Measurements from ENCODE around the gene EVI5L. TPM values are rescaled to one million over a fixed set of nuclear protein-coding genes. Genes with fewer than 3 reads are reported as not detected.

The EVI5L gene
- total RNA-seq, 1 experiment from 2014 or later: 6.8 TPM

DNA sequence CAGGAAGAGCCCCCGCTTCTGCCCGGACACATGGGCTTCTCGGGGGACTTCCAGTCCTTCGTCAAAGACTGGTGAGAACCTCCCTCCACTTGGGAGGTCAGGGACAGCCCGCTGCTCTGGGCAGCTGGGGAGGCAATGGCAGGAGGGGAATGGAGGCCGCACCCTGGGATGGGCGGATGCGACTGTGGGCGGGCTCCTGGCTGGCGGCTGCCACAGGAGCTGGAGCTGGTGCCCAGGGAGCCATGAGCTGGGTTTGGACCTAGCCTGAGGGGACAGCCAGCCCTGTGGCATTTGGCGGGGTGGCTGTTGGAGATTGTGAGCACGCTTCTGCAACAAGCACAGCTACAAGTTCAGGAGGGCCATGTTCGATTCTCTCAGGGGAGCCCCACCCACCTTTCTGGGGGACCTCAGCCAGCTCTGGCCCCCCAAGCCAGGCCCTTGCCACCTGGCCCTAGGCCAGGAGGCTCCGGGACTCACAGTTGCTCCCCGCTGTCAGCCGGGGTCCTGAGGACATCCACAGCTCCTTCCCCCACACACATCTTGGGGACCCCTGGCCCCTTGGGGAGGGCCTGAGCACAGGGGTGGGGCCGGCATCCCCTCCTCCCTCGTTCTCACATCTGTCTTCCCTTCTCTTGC is 81.6 kb downstream of the EVI5L start:
- DNase-seq (ENCODE audit: low read depth): no peak

DNA sequence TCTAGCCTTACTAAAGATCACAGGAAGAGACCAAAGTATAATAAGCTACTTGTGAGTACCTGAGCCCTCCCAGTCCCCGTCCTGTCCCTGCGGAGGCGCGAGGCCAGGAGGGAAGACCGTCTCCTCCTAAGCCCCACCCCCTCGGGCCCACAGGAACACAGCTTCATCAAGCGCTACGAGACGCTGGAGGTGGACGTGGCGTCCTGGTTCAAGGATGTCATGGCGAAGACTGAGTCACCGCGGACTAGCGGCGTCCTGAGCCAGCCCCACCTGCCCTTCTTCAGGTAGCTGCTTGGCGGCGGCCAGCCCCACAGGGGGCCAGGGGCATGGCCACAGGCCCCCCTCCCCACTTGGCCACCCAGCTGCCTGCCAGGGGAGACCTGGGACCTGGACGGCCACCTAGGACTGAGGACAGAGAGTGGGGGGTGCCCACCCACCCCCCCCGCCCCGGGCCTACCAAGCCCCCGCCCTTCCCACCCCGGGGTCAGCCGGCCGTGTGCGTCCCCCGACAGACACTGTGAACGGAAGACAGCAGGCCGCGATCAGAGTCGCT is 82.2 kb downstream of the EVI5L start:
- DNase-seq (ENCODE audit: low read depth): no peak

DNA sequence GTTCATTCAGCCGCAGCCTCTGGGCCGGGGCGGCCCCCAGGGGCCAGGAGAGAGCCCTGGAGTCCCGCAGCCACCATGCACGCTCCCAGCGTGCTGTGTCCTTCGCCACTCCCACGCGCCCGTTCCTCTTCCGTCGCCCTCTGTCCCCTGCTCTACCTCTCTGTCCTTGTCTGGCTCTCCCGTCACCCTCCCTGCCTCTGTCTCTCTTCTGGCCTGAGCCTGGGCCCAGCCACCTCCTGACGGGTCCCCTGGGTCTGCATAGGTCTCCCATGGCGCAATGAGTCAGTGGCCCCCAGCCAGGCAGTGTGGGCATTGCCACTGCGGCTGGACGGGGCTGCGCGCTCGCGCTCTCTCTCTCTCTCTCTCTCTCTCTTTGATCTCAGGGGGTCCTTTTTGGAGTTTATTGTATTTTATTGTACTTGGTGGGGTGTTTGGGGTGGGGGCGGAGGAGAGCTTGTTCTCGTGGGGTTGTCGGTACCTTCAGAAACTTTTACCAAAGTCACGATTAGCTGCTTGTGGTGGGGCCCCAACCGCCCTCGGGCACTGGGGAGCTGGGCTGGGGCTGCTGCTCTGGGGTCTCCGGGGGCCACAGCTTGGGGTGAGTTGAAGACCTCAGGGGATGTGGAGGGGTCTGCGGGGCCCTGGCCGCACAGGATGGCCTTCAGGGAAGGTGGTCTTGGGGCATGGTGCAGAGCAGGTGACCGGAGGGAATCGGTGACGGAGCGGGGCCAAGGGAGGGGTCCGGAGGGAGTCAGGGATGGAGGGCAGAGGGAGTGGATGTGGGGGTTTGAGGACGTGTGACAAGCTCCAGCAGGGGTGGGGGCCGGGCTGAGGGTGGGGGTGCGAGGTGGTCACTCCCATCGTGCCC is 82.9 kb downstream of the EVI5L start:
- DNase-seq (ENCODE audit: low read depth): no peak

DNA sequence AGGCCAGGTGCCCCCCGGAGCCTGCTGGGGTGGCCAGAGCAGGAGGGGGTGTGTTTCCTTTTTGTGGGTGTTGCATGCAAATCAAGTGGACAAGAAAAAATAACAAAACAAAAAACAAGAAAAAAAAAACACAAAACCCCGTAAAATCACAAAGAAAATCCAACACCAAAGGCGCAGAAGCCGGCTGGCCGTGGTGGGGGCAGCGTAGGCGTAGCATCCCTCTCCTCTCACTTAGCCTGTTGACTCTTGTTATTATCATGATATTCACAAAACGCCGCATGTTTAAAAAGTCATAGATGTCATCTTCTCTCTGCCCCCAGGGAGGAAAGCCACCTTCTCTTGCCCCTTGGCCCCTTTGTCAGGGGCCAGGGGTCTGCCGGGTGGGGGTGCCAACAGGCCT is 83.6 kb downstream of the EVI5L start:
- no peak for DNase-seq (ENCODE audit: low read depth)

DNA sequence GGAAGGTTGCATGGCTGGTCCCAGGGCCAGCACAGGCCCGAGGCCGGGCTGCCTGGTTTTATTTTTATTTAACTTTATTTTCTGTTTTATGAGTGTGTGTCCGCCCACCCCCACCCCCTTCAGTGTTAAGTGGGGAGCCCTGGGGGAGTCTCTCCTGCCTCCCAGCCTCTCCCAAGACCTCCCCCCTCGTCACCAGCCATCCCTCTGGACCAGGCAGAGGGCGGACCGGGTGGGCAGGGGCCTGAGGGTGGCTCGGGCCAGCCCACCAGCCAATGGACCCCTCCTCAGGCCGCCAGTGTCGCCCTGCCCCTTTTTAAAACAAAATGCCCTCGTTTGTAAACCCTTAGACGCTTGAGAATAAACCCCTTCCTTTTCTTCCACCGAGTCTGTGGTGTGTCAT is 84.1 kb downstream of the EVI5L start:
- no peak for DNase-seq (ENCODE audit: low read depth)

Other genes with a start within 250 kb of the EVI5L start
- not detected in 2 replicates for gene CAMSAP3, start 234.4 kb upstream of the EVI5L start, total RNA-seq (2014; rRNA removed; shearing (Covaris generic))
- 27.7 and 29.4 TPM in 2 replicates for gene XAB2, start 200.7 kb upstream of the EVI5L start, total RNA-seq (2014; rRNA removed; shearing (Covaris generic))
- 80.6 and 92.9 TPM in 2 replicates for gene PET100, start 200.4 kb upstream of the EVI5L start, total RNA-seq (2014; rRNA removed; shearing (Covaris generic))
- not detected in 2 replicates for gene PCP2, start 196.5 kb upstream of the EVI5L start, total RNA-seq (2014; rRNA removed; shearing (Covaris generic))
- gene STXBP2, start 193.1 kb upstream of the EVI5L start, total RNA-seq (2014; rRNA removed; shearing (Covaris generic)): 1.3 and 3.3 TPM in 2 replicates
- not detected in 2 replicates for gene RETN, start 161.2 kb upstream of the EVI5L start, total RNA-seq (2014; rRNA removed; shearing (Covaris generic))
- gene MCEMP1, start 153.1 kb upstream of the EVI5L start, total RNA-seq (2014; rRNA removed; shearing (Covaris generic)): not detected in 2 replicates
- 52.6 and 61.5 TPM in 2 replicates for gene TRAPPC5, start 149.4 kb upstream of the EVI5L start, total RNA-seq (2014; rRNA removed; shearing (Covaris generic))
- gene FCER2, start 128.1 kb upstream of the EVI5L start, total RNA-seq (2014; rRNA removed; shearing (Covaris generic)): not detected in 2 replicates
- gene CLEC4G, start 98.1 kb upstream of the EVI5L start, total RNA-seq (2014; rRNA removed; shearing (Covaris generic)): not detected in 2 replicates
- not detected in 2 replicates for gene CD209, start 82.7 kb upstream of the EVI5L start, total RNA-seq (2014; rRNA removed; shearing (Covaris generic))
- not detected in 2 replicates for gene CLEC4M, start 67.0 kb upstream of the EVI5L start, total RNA-seq (2014; rRNA removed; shearing (Covaris generic))
- not detected in 2 replicates for gene PRR36, start 44.2 kb downstream of the EVI5L start, total RNA-seq (2014; rRNA removed; shearing (Covaris generic))
- gene LRRC8E, start 58.3 kb downstream of the EVI5L start, total RNA-seq (2014; rRNA removed; shearing (Covaris generic)): 5.2 and 7.3 TPM in 2 replicates
- 5.0 and 6.4 TPM in 2 replicates for gene MAP2K7, start 73.7 kb downstream of the EVI5L start, total RNA-seq (2014; rRNA removed; shearing (Covaris generic))
- gene TGFBR3L, start 84.6 kb downstream of the EVI5L start, total RNA-seq (2014; rRNA removed; shearing (Covaris generic)): 0.36 and 2.1 TPM in 2 replicates
- 27.1 and 27.5 TPM in 2 replicates for gene SNAPC2, start 90.1 kb downstream of the EVI5L start, total RNA-seq (2014; rRNA removed; shearing (Covaris generic))
- gene CTXN1, start 95.9 kb downstream of the EVI5L start, total RNA-seq (2014; rRNA removed; shearing (Covaris generic)): 1.2 and 2.6 TPM in 2 replicates
- gene TIMM44, start 113.4 kb downstream of the EVI5L start, total RNA-seq (2014; rRNA removed; shearing (Covaris generic)): 35.7 and 77.2 TPM in 2 replicates
- gene ELAVL1, start 175.4 kb downstream of the EVI5L start, total RNA-seq (2014; rRNA removed; shearing (Covaris generic)): 31.8 and 39.0 TPM in 2 replicates
- gene CCL25, start 222.5 kb downstream of the EVI5L start, total RNA-seq (2014; rRNA removed; shearing (Covaris generic)): not detected in 2 replicates